GM11168 (cell line): ENCODE results near the gene C6orf132.

Experiments
- in situ Hi-C: fragments of 300-500 bp; cut with MboI; formaldehyde crosslinking; loops from one replicate; pipeline ENCODE4 v1.12.0; 2022; ENCODE audit warnings: low sequenced_read_pairs; ENCODE audit not compliant: unreplicated experiment

C6orf132 gene

GRCh38 chr6:42106112-42107023 lies 36.1 kb downstream of the C6orf132 start:
- in situ Hi-C loops = no loop called here

GRCh38 chr6:42105709-42106108 lies 36.7 kb downstream of the C6orf132 start:
- in situ Hi-C loops = no loop called here

- in situ Hi-C loops = no loop called here
Measured at GRCh38 chr6:42105156-42105648, 37.2 kb downstream of the C6orf132 start.

- in situ Hi-C loops = no loop called here
Measured at GRCh38 chr6:42104804-42105125, 37.7 kb downstream of the C6orf132 start.

- in situ Hi-C loops = no loop called here
Measured at GRCh38 chr6:42104095-42104803, 38.2 kb downstream of the C6orf132 start.

GRCh38 chr6:42103753-42104094 lies 38.7 kb downstream of the C6orf132 start:
- in situ Hi-C loops = no loop called here

- in situ Hi-C loops = no loop called here
Measured at GRCh38 chr6:42103216-42103615, 39.2 kb downstream of the C6orf132 start.

GRCh38 chr6:42101186-42101657 lies 41.2 kb downstream of the C6orf132 start:
- in situ Hi-C loops = no loop called here

GRCh38 chr6:42100029-42100901 lies 42.2 kb downstream of the C6orf132 start:
- in situ Hi-C loops = no loop called here

- in situ Hi-C loops = no loop called here
Measured at GRCh38 chr6:42099340-42100028, 42.9 kb downstream of the C6orf132 start.

GRCh38 chr6:42095776-42096541 lies 46.5 kb downstream of the C6orf132 start:
- in situ Hi-C loops = no loop called here

- in situ Hi-C loops = no loop called here
Measured at GRCh38 chr6:42095094-42095493, 47.3 kb downstream of the C6orf132 start.

- in situ Hi-C loops = no loop called here
Measured at GRCh38 chr6:42093582-42094329, 48.7 kb downstream of the C6orf132 start.

GRCh38 chr6:42091718-42092023 lies 50.7 kb downstream of the C6orf132 start:
- in situ Hi-C loops = no loop called here

- in situ Hi-C loops = no loop called here
Measured at GRCh38 chr6:42090819-42091717, 51.4 kb downstream of the C6orf132 start.

- in situ Hi-C loops = no loop called here
Measured at GRCh38 chr6:42088101-42088591, 54.3 kb downstream of the C6orf132 start.
